Sigmoid colon (tissue), 7 donors: ENCODE data around the gene MYH9. TPM values are rescaled to one million over a fixed set of nuclear protein-coding genes. Genes with fewer than 3 reads are reported as not detected.
A peak's percentile ranks its signal among the peaks of the same experiment; 100 is the strongest.

Experiments
- DNase-seq: peaks from one replicate; pipeline ENCODE4 v3.0.0-alpha.2; 2019
- H3K27ac ChIP-seq, 4 donors: fragments of 200-600 bp; sonication (generic); one replicate each; pipeline ENCODE4 v1.5.1; 2016 to 2019; ENCODE audit warnings: mild to moderate bottlenecking in 1 of 4
- H3K27me3 ChIP-seq, 3 donors: fragments of 200-600 bp; sonication (generic); one replicate each; pipeline ENCODE4 v1.5.1; 2019; ENCODE audit warnings: mild to moderate bottlenecking in 1 of 3
- H3K36me3 ChIP-seq, 4 donors: fragments of 200-600 bp; sonication (generic); one replicate each; pipeline ENCODE4 v1.5.1; 2016 to 2019
- H3K4me1 ChIP-seq, 4 donors: fragments of 200-600 bp; sonication (generic); one replicate each; pipeline ENCODE4 v1.5.1; 2017 to 2019
- H3K4me3 ChIP-seq, 4 donors: fragments of 200-600 bp; sonication (generic); one replicate each; pipeline ENCODE4 v1.5.1; 2017 to 2019; ENCODE audit warnings: mild to moderate bottlenecking in 2 of 4, moderate library complexity in 1 of 4
- H3K9me3 ChIP-seq, 4 donors: fragments of 200-600 bp in 3 of 4; sonication (generic) in 3 of 4; one replicate each; pipeline versions ENCODE4 v1.5.1 to v1.6.1; 2013 to 2019
- CTCF ChIP-seq, 4 experiments: fragments of 450-650 bp in 3 of 4; fragments of 200-600 bp in 1 of 4; IDR thresholded peaks; one replicate each; pipeline ENCODE4 v1.5.1; 2016 to 2019; ENCODE audit warnings: antibody characterized with exemption in 4 of 4, mild to moderate bottlenecking in 3 of 4, moderate library complexity in 2 of 4
- EP300 ChIP-seq, 4 donors: sonication (generic); formaldehyde crosslinking; IDR thresholded peaks; one replicate each; pipeline ENCODE4 v1.6.1; 2017; ENCODE audit warnings: antibody characterized with exemption in 4 of 4
- POLR2A ChIP-seq, 2 donors: fragments of 450-650 bp; IDR thresholded peaks; one replicate each; pipeline ENCODE4 v1.6.1; 2016; ENCODE audit warnings: antibody characterized with exemption in 2 of 2, mild to moderate bottlenecking in 2 of 2, moderate library complexity in 2 of 2
- POLR2AphosphoS5 ChIP-seq, 4 donors: sonication (generic); formaldehyde crosslinking; IDR thresholded peaks; one replicate each; pipeline ENCODE4 v1.6.1; 2017; ENCODE audit warnings: antibody characterized with exemption in 4 of 4
- WGBS, 2 donors: extraction: QIAGEN DNeasy Blood & Tissue Kit; methylation state at CpG; one replicate each; pipeline ENCODE4 v1.1.7; 2013; 5-methylcytosine and 5-hydroxymethylcytosine counted together
- intact Hi-C: fragments of 100-400 bp; cut with DNase I; formaldehyde crosslinking; loops from one replicate; pipeline ENCODE4 v1.15.1; 2023
- polyA plus RNA-seq, 3 donors: library from polyadenylated mRNA; stranded (reverse); fragments of 200-250 nt; gene quantifications; one replicate each; pipeline ENCODE4 v1.2.3, GENCODE V29; 2013
- total RNA-seq, 4 donors: library from RNA; depleted of rRNA; stranded (reverse); fragments of >200 nt; gene quantifications; one replicate each; pipeline ENCODE4 v1.1.0, GENCODE V29; 2016
- donor health status: healthy with polysubstance abuse.
- donor health status: Bipolar disorder and iron deficiency.
- donor health status: healthy.

MYH9 gene
- total and polyA plus RNA-seq, 7 donors: 63.7 to 307 (median 182) TPM

GRCh38 chr22:36238373-36239149 is 149.2 kb downstream of the MYH9 start:
- WGBS, 2 donors: 1 to 3% methylated on average over 5 of the region's 5 CpGs
- no peak for DNase-seq
- intact Hi-C loops: loop anchor here (2.0 to 5.0 kb wide), 2 partner anchors 38 to 41 kb away; no protein-coding TSS in a partner anchor
- TF ChIP-seq CTCF (IDR thresholded peaks at IDR 0.05): no peak
- TF ChIP-seq EP300 (IDR thresholded peaks at IDR 0.05): no peak
- no peak for TF ChIP-seq POLR2AphosphoS5 (IDR thresholded peaks at IDR 0.05)
- no peak for TF ChIP-seq POLR2A (IDR thresholded peaks at IDR 0.05)
- Histone ChIP-seq H3K27ac (peak overlapping the region; percentile 90 to 93 (median 90)), H3K27me3 (no peaks in the 10 kb centered on the region), H3K9me3 (no peaks in the 10 kb centered on the region), H3K36me3 (peaks cover 0 to 7% (median 0%) of the 10 kb centered on the region in 4 donors), H3K4me1 (peaks cover 0 to 52% (median 45%) of the 10 kb centered on the region in 4 donors), H3K4me3 (peak overlapping the region; percentile 36 to 60 (median 55))

GRCh38 chr22:36237462-36238372 is 150.1 kb downstream of the MYH9 start:
- TF ChIP-seq CTCF (IDR thresholded peaks at IDR 0.05) (no peak), EP300 (IDR thresholded peaks at IDR 0.05) (no peak), POLR2AphosphoS5 (IDR thresholded peaks at IDR 0.05) (no peak), POLR2A (IDR thresholded peaks at IDR 0.05) (no peak)
- no peak for DNase-seq
- Histone ChIP-seq H3K9me3 (no peaks in the 10 kb centered on the region), H3K4me3 (peak overlapping the region; percentile 36 to 60 (median 55)), H3K27ac (peak overlapping the region; percentile 90 to 93 (median 90)), H3K4me1 (peaks cover 0 to 52% (median 44%) of the 10 kb centered on the region in 4 donors), H3K27me3 (no peaks in the 10 kb centered on the region), H3K36me3 (peaks cover 0 to 15% (median 5%) of the 10 kb centered on the region in 4 donors)
- 61 to 70% methylated on average over 12 of the region's 12 CpGs for WGBS, 2 donors
- intact Hi-C loops: loop anchor here (2.0 to 5.0 kb wide), 2 partner anchors 39 to 40 kb away; no protein-coding TSS in a partner anchor

- peak overlapping the region in 2 of 4 donors; percentile 57 to 60 for H3K4me3 ChIP-seq
- WGBS, 2 donors: 80 to 88% methylated on average over 14 of the region's 14 CpGs
Observed at GRCh38 chr22:36236388-36237319, 151.1 kb downstream of the MYH9 start.

More at GRCh38 chr22:36236388-36237319, 151.1 kb downstream of the MYH9 start:
- no peaks in the 10 kb centered on the region for H3K27me3 ChIP-seq
- DNase-seq: no peak
- intact Hi-C loops: loop anchor here (5.0 kb wide), 1 partner anchor 39 kb away; no protein-coding TSS in a partner anchor
- no peak for TF ChIP-seq POLR2A (IDR thresholded peaks at IDR 0.05)
- TF ChIP-seq CTCF (IDR thresholded peaks at IDR 0.05): no peak
- TF ChIP-seq POLR2AphosphoS5 (IDR thresholded peaks at IDR 0.05): no peak
- peaks cover 0 to 52% (median 44%) of the 10 kb centered on the region in 4 donors for H3K4me1 ChIP-seq
- peaks cover 0 to 26% (median 13%) of the 10 kb centered on the region in 4 donors for H3K36me3 ChIP-seq
- H3K27ac ChIP-seq: peak overlapping the region; percentile 90 to 93 (median 90)
- no peaks in the 10 kb centered on the region for H3K9me3 ChIP-seq
